Measurements from ENCODE around the gene MCC.

MCC gene

GRCh38 chr5:113147101-113147508 is 341.1 kb downstream of the MCC start:
- no peak for DNase-seq (ENCODE audit: low read depth in 2 of 2)

- no peak for DNase-seq (ENCODE audit: low read depth in 2 of 2)
These were observed 342.4 kb downstream of the MCC start for GRCh38 chr5:113145757-113146387.

DNA sequence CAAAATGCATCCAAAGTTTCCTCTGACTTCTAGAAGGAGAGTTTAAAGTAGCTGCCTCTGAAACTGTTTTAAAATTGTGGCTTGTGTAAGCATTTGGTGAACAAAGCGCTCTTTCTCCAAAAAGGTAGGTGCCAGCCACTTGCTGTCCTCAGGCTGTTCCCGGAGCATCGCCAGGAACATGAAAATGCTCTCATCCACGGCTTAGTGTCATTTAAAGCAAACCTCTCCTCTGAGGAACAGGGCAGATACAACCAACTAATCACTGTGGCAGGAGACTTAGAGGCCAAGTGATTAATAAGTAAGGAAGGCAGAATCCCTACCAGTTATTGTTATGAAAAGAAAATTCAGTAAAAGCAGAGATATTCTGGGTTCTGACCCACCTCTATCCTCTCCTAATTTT is 346.1 kb downstream of the MCC start:
- no peak for DNase-seq (ENCODE audit: low read depth in 2 of 2)

- DNase-seq (ENCODE audit: low read depth in 2 of 2) = no peak
These were observed 347.2 kb downstream of the MCC start for GRCh38 chr5:113140837-113141671.

DNA sequence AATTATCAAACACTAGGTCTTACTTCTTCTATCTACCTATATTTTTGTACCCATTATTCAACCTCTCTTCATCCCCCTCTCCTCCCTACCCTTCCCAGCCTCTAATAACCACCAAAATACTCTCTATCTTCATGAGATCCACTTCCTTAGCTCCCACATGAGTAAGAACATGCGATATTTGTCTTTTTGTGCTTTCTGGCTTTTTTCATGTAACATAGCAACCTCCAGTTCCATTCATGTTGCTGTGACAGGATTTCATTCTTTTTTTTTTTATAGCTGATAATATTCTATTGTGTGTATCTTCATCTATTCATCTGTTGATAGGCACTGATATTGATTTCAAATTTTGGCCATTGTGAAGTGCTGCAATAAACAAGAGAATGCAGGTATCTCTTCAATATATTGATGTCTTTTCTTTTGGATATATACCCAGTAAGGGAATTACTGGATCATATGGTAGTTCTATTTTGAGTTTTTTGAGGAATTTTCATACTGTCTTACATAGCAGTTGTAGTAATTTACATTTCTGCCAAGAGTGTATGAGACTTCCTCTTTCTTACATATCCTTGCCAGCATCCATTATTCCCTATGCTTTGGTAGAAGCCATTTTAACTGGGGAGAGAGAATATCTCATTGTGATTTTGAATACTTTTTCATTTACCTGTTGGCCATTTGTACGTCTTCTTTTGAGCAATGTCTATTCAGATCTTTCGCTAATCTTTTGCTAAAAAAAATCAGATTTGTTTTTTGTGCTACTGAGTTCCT is 354.9 kb downstream of the MCC start:
- no peak for DNase-seq (ENCODE audit: low read depth in 2 of 2)

DNA sequence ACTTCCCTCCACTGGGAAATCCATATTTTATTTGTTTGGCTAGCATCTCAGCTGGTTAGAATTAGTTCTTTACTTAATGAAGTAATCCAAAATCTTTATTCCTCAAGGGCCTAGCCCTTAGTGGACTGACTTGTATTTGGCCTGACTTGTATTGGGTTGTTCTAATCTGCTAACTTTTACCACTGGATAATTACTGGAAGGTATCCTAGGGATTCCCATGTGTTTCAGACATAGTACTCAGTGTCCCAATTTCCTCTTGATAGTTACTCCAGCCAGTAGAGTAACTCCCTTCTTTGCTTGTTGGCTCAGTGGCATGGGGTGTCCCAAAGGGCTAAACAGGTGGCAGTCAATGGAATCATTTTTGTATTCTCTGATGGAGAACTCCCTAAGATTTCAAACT is 355.7 kb downstream of the MCC start:
- no peak for DNase-seq (ENCODE audit: low read depth in 2 of 2)

GRCh38 chr5:113128641-113129330 is 359.5 kb downstream of the MCC start:
- no peak for DNase-seq (ENCODE audit: low read depth in 2 of 2)

DNA sequence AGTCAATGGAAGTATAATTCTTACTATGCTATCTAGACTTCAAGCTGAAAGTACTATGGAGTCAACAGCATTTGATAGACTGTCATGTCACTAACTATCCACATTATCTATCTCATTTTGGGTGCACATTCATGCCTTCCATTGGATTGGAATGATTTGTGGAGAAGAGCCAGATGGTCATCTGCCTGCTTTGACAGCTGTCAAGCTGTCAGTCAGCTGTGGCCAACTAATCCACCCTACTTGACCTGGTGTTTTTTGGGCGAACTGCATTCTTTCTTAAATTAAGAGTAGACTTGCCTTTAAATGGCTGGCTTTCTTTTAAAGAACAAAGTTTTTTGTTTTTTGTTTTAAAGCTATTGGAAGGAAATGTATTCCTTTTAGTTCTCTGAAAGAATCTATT is 360.2 kb downstream of the MCC start:
- DNase-seq (ENCODE audit: low read depth in 2 of 2) = no peak

GRCh38 chr5:113127021-113127420 is 361.2 kb downstream of the MCC start:
- no peak for DNase-seq (ENCODE audit: low read depth in 2 of 2)

DNA sequence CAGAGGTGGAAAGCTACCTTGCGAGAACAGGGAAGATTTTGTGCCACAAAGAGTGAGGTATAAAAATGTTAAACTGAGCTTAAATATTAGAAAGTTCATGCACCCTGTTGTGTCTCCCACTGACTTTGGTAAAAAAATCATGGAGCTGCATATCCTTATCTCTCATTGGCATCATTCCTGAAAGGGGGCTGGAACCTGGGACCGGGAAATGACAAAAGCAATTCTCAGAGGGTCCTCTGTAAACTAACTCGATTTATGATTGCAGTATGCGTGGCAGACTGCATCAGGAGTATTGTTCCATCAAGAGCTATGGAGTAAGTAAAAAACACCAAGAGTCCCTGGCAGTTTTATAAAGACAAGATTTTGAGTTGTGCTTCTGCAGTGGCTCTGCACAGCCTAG is 362.9 kb downstream of the MCC start:
- no peak for DNase-seq (ENCODE audit: low read depth in 2 of 2)

GRCh38 chr5:113124914-113125313 is 363.3 kb downstream of the MCC start:
- no peak for DNase-seq (ENCODE audit: low read depth in 2 of 2)

GRCh38 chr5:113124265-113124664 is 364.0 kb downstream of the MCC start:
- no peak for DNase-seq (ENCODE audit: low read depth in 2 of 2)

- DNase-seq (ENCODE audit: low read depth in 2 of 2) = no peak
These were observed 364.6 kb downstream of the MCC start for GRCh38 chr5:113123618-113124017.

- no peak for DNase-seq (ENCODE audit: low read depth in 2 of 2)
These were observed 366.2 kb downstream of the MCC start for GRCh38 chr5:113122053-113122452.

- no peak for DNase-seq (ENCODE audit: low read depth in 2 of 2)
These were observed 368.9 kb downstream of the MCC start for GRCh38 chr5:113119246-113119924.

GRCh38 chr5:113118765-113119164 is 369.5 kb downstream of the MCC start:
- DNase-seq (ENCODE audit: low read depth in 2 of 2) = no peak

- DNase-seq (ENCODE audit: low read depth in 2 of 2) = no peak
These were observed 370.0 kb downstream of the MCC start for GRCh38 chr5:113118298-113118697.

DNA sequence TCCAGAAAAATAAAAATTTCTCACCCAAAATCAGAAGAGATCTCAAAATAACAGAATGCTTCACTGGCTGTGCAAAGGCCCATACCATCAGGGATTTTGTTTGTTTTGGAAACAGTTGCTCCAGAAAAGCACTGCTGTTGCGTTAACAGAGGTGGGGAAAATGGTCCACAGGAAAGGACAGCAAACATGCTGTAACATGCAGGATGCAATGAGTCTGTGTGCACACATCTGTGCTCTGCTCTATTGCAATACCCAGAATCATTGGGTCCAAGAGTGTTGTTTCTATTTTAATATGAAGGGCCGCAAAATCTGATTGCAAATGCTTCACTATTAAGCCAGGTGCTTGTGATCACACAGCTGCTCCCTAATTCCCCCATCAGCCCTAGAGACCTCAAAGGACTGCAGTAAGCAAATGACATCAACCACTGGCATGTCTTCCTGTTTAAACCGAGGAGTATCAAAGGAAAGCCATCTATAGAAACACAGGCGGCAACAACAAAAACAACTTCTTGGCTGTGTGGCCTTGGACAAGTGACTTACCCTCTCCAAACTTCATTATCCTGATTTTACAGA is 370.6 kb downstream of the MCC start:
- no peak for DNase-seq (ENCODE audit: low read depth in 2 of 2)

GRCh38 chr5:113115956-113116355 is 372.3 kb downstream of the MCC start:
- DNase-seq (ENCODE audit: low read depth in 2 of 2) = no peak

- no peak for DNase-seq (ENCODE audit: low read depth in 2 of 2)
These were observed 373.2 kb downstream of the MCC start for GRCh38 chr5:113115061-113115460.

DNA sequence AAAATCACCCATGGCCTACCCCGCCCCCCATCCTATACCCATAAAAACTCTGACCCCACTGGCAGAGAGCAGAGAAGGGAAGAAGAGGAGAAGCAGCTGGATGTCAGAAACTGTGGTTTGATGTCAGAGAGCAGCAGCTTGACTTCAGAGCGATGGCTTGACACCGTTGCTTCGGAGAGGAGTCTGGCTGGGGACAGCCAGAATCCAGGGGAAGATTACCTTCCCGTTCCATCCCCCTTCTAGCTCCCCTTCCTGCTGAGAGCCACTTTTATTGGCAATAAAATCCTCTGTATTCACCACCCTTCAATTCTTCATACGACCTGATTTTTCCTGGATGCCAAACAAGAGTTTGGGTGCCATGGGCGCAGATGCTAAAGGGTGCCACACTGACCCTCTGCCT is 373.7 kb downstream of the MCC start:
- DNase-seq (ENCODE audit: low read depth in 2 of 2) = no peak

All from stimulated activated CD8-positive, alpha-beta memory T cell treated with anti-CD3 and anti-CD28 coated beads, Interleukin-2, amount 100 ng/mL, for 48 hours (primary cell).